Measurements from ENCODE around the gene TCTN2.

DNA sequence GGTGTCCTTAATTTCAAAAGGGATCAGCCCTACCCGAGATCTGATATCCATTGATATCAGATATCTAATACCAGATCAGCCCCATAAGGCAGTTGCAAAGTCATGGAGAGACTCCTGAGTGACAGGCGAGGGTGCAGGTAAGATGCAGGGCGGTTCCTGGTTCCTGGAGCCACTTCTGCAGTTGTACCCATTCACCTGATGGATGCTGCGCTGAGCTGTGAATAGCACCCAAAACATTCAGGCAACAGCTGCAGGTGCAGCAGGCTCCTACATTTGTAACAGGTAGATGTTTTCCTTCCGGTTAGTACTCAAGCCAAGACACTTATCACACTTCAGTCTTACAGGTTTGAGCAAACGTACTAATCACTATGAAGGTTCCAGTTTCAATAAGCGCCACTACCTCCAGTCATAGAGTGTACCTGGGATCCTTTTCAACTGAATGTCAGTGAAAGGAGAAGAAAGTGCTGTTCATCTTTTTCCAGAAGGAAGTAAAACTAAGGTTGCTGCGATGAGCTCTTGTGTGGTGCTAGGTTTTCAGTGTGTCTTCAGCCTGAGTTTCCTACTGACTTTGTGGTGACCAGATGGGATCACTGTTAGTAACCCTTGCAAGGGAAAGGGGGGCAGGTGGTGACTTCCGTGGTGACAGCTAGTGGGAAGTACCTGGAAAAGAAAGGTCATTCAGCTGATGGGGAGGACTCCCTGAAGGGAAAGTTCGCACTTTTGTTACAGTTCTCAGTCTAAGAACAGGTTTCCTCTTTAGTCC, 43.1 kb downstream of the TCTN2 start:
- TF ChIP-seq, protein P1, sequence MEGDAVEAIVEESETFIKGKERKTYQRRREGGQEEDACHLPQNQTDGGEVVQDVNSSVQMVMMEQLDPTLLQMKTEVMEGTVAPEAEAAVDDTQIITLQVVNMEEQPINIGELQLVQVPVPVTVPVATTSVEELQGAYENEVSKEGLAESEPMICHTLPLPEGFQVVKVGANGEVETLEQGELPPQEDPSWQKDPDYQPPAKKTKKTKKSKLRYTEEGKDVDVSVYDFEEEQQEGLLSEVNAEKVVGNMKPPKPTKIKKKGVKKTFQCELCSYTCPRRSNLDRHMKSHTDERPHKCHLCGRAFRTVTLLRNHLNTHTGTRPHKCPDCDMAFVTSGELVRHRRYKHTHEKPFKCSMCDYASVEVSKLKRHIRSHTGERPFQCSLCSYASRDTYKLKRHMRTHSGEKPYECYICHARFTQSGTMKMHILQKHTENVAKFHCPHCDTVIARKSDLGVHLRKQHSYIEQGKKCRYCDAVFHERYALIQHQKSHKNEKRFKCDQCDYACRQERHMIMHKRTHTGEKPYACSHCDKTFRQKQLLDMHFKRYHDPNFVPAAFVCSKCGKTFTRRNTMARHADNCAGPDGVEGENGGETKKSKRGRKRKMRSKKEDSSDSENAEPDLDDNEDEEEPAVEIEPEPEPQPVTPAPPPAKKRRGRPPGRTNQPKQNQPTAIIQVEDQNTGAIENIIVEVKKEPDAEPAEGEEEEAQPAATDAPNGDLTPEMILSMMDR (IDR thresholded peaks at IDR 0.05; ENCODE audit: low read depth, low read length, poor library complexity, severe bottlenecking) = no peak
- no peak for TF ChIP-seq EZH2phosphoT487 (IDR thresholded peaks at IDR 0.05; ENCODE audit: borderline replicate concordance, low read length)
